Panc1 (cell line): ENCODE results near the gene TSPAN14. TPM values are rescaled to one million over a fixed set of nuclear protein-coding genes. Genes with fewer than 3 reads are reported as not detected.

ENCODE experiments used
- ATAC-seq: fragments of 200-7000 bp; cut with Tn5 transposase; 2 replicates; pipeline ENCODE4 v1.9.1; 2020; ENCODE audit warnings: mild to moderate bottlenecking, moderate library complexity
- BruUV-seq: library from RNA; stranded (reverse); fragments of 400-500 nt; replicated peaks from 2 replicates; lab custom pipeline; 2021; lab: Mats Ljungman, UMichigan
- CTCF ChIA-PET: fragments of 300-600 bp; sonication (Branson Sonifier 250); formaldehyde crosslinking; loops from one replicate; lab custom pipeline; 2022; ENCODE audit warnings: antibody characterized with exemption; lab: Charles Lee
- POLR2A ChIA-PET: fragments of 300-600 bp; sonication (Branson Sonifier 250); formaldehyde crosslinking; loops from one replicate; lab custom pipeline; 2022; ENCODE audit warnings: antibody characterized with exemption; lab: Charles Lee
- DNase-seq: peaks from one replicate; pipeline ENCODE4 v3.0.0-alpha.2; 2010; ENCODE audit warnings: low read depth, low spot score
- H3K27ac ChIP-seq: 2 replicates; pipeline ENCODE4 v1.5.1; 2011; ENCODE audit warnings: mild to moderate bottlenecking, low read length, inconsistent platforms
- H3K27me3 ChIP-seq: fragments of 200-500 bp; sonication (Bioruptor generic); 2 replicates; pipeline ENCODE4 v1.6.0; 2014; ENCODE audit warnings: low read length, inconsistent platforms; ENCODE audit not compliant: control insufficient read depth, insufficient read depth
- H3K36me3 ChIP-seq: fragments of 200-500 bp; sonication (Bioruptor generic); 2 replicates; pipeline ENCODE4 v1.5.1; 2014; ENCODE audit warnings: inconsistent platforms, mild to moderate bottlenecking, low read length, moderate library complexity; ENCODE audit not compliant: control insufficient read depth, insufficient read depth
- H3K4me1 ChIP-seq: 2 replicates; pipeline ENCODE4 v1.5.1; 2011; ENCODE audit warnings: inconsistent platforms, mild to moderate bottlenecking, low read length, moderate library complexity; ENCODE audit not compliant: control insufficient read depth, insufficient read depth
- H3K4me3 ChIP-seq, 2 experiments: 2 replicates each; pipeline ENCODE4 v1.5.1; 2011 to 2012; ENCODE audit warnings: low read depth in 2 of 2, low read length in 2 of 2, mild to moderate bottlenecking in 2 of 2, inconsistent platforms in 1 of 2, moderate library complexity in 1 of 2
- H3K9me3 ChIP-seq: fragments of 200-500 bp; sonication (Bioruptor generic); 2 replicates; pipeline ENCODE4 v1.5.1; 2014; ENCODE audit warnings: low read depth, mild to moderate bottlenecking, inconsistent platforms, low read length, moderate library complexity; ENCODE audit not compliant: control insufficient read depth, insufficient read depth
- CTCF ChIP-seq: fragments of 450-650 bp; IDR thresholded peaks from 2 replicates; pipeline ENCODE4 v1.5.1; 2017; ENCODE audit warnings: mild to moderate bottlenecking
- POLR2AphosphoS5 ChIP-seq: IDR thresholded peaks from 2 replicates; pipeline ENCODE4 v1.6.1; 2012; ENCODE audit warnings: mild to moderate bottlenecking, low read depth, low read length, moderate library complexity
- SIN3A ChIP-seq: IDR thresholded peaks from 2 replicates; pipeline ENCODE4 v1.6.1; 2012; ENCODE audit warnings: low read depth, mild to moderate bottlenecking, low read length, moderate library complexity, borderline replicate concordance; ENCODE audit not compliant: insufficient read depth
- TCF7L2 ChIP-seq: IDR thresholded peaks from 2 replicates; pipeline ENCODE4 v1.6.1; 2011; ENCODE audit warnings: mild to moderate bottlenecking, low read depth, low read length, inconsistent platforms
- in situ Hi-C: cut with HindIII; loops from 2 replicates; pipeline ENCODE4 v1.10.0; 2016; ENCODE audit warnings: low sequenced_read_pairs, low pct_unique_long_range_greater_than_20kb
- intact Hi-C: fragments of 100-400 bp; cut with micrococcal nuclease; formaldehyde crosslinking; loops from one replicate; pipeline ENCODE4 v1.10.0; 2022; ENCODE audit not compliant: unreplicated experiment
- total RNA-seq: library from RNA; stranded (reverse); gene quantifications from one replicate; pipeline ENCODE4 v1.2.1, GENCODE V29; 2021; ENCODE audit not compliant: unreplicated experiment
- TF ChIP-seq, protein P1 (sequence below), 2 experiments: IDR thresholded peaks; 2 replicates each; pipeline ENCODE4 v1.6.1; 2011 to 2012; ENCODE audit warnings: low read depth in 2 of 2, control low read depth in 1 of 2, low read length in 1 of 2, mild to moderate bottlenecking in 1 of 2, moderate library complexity in 1 of 2; ENCODE audit not compliant: insufficient read depth in 1 of 2

TSPAN14 gene
- total RNA-seq, 1 experiment from 2014 or later, result 39.0 TPM

- no peak for ATAC-seq
- H3K4me1 ChIP-seq, result no peaks in the 10 kb centered on the region
- peaks cover 19% of the 10 kb centered on the region for H3K27me3 ChIP-seq
- no peak for DNase-seq
- in situ Hi-C loops (no loop called here), intact Hi-C loops (no loop called here)
- H3K27ac ChIP-seq, result no peak overlapping the region
- ChIA-PET CTCF (no interaction called here), POLR2A (no interaction called here)
- TF ChIP-seq TCF7L2, result no peak
- no peak for TF ChIP-seq CTCF
- TF ChIP-seq, protein P1, sequence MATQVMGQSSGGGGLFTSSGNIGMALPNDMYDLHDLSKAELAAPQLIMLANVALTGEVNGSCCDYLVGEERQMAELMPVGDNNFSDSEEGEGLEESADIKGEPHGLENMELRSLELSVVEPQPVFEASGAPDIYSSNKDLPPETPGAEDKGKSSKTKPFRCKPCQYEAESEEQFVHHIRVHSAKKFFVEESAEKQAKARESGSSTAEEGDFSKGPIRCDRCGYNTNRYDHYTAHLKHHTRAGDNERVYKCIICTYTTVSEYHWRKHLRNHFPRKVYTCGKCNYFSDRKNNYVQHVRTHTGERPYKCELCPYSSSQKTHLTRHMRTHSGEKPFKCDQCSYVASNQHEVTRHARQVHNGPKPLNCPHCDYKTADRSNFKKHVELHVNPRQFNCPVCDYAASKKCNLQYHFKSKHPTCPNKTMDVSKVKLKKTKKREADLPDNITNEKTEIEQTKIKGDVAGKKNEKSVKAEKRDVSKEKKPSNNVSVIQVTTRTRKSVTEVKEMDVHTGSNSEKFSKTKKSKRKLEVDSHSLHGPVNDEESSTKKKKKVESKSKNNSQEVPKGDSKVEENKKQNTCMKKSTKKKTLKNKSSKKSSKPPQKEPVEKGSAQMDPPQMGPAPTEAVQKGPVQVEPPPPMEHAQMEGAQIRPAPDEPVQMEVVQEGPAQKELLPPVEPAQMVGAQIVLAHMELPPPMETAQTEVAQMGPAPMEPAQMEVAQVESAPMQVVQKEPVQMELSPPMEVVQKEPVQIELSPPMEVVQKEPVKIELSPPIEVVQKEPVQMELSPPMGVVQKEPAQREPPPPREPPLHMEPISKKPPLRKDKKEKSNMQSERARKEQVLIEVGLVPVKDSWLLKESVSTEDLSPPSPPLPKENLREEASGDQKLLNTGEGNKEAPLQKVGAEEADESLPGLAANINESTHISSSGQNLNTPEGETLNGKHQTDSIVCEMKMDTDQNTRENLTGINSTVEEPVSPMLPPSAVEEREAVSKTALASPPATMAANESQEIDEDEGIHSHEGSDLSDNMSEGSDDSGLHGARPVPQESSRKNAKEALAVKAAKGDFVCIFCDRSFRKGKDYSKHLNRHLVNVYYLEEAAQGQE (IDR thresholded peaks at IDR 0.05; ENCODE audit: insufficient read depth in 1 of 2, low read depth in 2 of 2, low read length in 1 of 2), result no peak
- TF ChIP-seq SIN3A, result no peak
- no peak for TF ChIP-seq POLR2AphosphoS5
- H3K4me3 ChIP-seq, result no peak overlapping the region
- no TSS peak for BruUV-seq
- H3K9me3 ChIP-seq, result no peaks in the 10 kb centered on the region
- H3K36me3 ChIP-seq, result no peaks in the 10 kb centered on the region
These were observed 126.7 kb downstream of the TSPAN14 start for GRCh38 chr10:80580638-80581468.

DNA sequence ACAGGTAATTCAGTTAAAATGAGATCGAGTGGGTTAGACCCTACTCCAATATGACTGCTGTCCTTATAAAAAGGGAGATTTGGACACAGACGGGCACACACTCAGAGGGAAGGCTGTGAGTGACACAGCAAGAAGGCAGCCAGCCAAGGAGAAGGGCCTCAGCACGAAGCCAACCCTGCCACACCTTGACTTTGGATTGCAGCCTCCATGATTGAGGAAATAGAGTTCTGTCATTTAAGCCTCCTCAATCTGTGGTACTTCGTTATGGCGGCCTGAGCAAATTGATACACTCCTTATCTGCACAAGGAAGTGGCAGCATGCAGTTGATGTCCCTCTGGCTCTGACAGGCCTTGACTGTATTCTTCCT lies 127.3 kb downstream of the TSPAN14 start:
- in situ Hi-C loops (no loop called here), intact Hi-C loops (no loop called here)
- POLR2A ChIA-PET, result no interaction called here
- H3K9me3 ChIP-seq, result no peaks in the 10 kb centered on the region
- CTCF ChIA-PET, result no interaction called here
- DNase-seq, result no peak
- TF ChIP-seq TCF7L2 (no peak), CTCF (no peak), SIN3A (no peak), POLR2AphosphoS5 (no peak)
- TF ChIP-seq, protein P1 (IDR thresholded peaks at IDR 0.05; ENCODE audit: insufficient read depth in 1 of 2, low read depth in 2 of 2, low read length in 1 of 2), result no peak
- no peak overlapping the region for H3K27ac ChIP-seq
- no TSS peak for BruUV-seq
- no peak for ATAC-seq
- H3K4me3 ChIP-seq, result no peak overlapping the region
- H3K36me3 ChIP-seq, result no peaks in the 10 kb centered on the region
- no peaks in the 10 kb centered on the region for H3K4me1 ChIP-seq
- peaks cover 19% of the 10 kb centered on the region for H3K27me3 ChIP-seq
